Measurements from ENCODE around the gene FNDC3B.

The FNDC3B gene

GRCh38 chr3:172447611-172448579, 408.5 kb downstream of the FNDC3B start, which contains the start of gene GHSR:
GHSR (minus strand) TSS chr3:172448456; CDS start chr3:172448413, 43 bp downstream.
- TF ChIP-seq GATA3 (IDR thresholded peaks at IDR 0.05; ENCODE audit: low read depth, low read length): no peak
- no peak for TF ChIP-seq GATA2 (IDR thresholded peaks at IDR 0.05; ENCODE audit: low read depth, low read length)

GRCh38 chr3:172448661-172449465, 409.5 kb downstream of the FNDC3B start:
- TF ChIP-seq GATA2 (IDR thresholded peaks at IDR 0.05; ENCODE audit: low read depth, low read length) (no peak), GATA3 (IDR thresholded peaks at IDR 0.05; ENCODE audit: low read depth, low read length) (no peak)

DNA sequence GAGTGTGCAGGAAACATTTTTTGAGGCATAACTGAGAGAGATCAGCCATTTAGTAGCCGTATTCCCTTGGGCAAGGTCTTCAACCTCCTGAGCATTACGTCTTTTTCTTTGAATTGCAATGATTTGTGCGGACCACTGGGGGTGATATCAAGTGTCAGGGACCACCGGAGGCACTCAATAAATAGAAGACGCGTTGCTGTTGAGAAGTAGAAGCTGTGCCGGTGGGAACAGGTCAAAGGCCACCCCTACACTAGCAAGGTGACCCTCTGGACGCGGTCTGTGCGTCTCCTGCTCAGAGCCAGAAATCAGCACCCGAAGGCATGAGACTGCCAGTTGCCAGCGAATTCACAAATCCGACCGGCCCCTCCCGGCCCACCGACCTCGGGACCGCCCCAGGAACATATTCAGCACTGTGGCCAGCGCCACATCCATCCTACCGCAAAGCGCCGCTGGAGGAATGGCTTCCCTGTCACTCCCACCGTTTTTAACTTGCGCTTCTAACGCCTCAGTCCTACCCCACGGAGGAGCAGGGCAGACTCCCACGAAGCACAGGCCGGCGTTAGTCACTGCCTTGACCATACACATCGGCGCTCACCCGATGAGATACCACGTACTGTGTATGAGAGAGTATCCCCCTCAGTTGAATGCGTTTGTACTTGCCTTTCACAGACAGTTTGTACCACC, 410.2 kb downstream of the FNDC3B start:
- TF ChIP-seq GATA3 (IDR thresholded peaks at IDR 0.05; ENCODE audit: low read depth, low read length) (no peak), GATA2 (IDR thresholded peaks at IDR 0.05; ENCODE audit: low read depth, low read length) (no peak)
